Inferior parietal cortex (tissue), 1 donor: ENCODE data around the gene DGKZ.
"Not testable (repeated sequence)": the region's sequence is repeated elsewhere in the genome, so short reads cannot be mapped to it uniquely, and the experiment has no call there.

Source experiments
- DNase-seq: peaks from one replicate; pipeline ENCODE4 v3.0.0-alpha.2; 2016; ENCODE audit errors: extremely low spot score

DGKZ gene, protein sequence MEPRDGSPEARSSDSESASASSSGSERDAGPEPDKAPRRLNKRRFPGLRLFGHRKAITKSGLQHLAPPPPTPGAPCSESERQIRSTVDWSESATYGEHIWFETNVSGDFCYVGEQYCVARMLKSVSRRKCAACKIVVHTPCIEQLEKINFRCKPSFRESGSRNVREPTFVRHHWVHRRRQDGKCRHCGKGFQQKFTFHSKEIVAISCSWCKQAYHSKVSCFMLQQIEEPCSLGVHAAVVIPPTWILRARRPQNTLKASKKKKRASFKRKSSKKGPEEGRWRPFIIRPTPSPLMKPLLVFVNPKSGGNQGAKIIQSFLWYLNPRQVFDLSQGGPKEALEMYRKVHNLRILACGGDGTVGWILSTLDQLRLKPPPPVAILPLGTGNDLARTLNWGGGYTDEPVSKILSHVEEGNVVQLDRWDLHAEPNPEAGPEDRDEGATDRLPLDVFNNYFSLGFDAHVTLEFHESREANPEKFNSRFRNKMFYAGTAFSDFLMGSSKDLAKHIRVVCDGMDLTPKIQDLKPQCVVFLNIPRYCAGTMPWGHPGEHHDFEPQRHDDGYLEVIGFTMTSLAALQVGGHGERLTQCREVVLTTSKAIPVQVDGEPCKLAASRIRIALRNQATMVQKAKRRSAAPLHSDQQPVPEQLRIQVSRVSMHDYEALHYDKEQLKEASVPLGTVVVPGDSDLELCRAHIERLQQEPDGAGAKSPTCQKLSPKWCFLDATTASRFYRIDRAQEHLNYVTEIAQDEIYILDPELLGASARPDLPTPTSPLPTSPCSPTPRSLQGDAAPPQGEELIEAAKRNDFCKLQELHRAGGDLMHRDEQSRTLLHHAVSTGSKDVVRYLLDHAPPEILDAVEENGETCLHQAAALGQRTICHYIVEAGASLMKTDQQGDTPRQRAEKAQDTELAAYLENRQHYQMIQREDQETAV

GRCh38 chr11:46346886-46347636 lies at the start of gene DGKZ:
TSS of gene DGKZ (plus strand) at chr11:46347463. CDS start at chr11:46347660, 197 bp downstream.
- peak; percentile 81 for DNase-seq

DNA sequence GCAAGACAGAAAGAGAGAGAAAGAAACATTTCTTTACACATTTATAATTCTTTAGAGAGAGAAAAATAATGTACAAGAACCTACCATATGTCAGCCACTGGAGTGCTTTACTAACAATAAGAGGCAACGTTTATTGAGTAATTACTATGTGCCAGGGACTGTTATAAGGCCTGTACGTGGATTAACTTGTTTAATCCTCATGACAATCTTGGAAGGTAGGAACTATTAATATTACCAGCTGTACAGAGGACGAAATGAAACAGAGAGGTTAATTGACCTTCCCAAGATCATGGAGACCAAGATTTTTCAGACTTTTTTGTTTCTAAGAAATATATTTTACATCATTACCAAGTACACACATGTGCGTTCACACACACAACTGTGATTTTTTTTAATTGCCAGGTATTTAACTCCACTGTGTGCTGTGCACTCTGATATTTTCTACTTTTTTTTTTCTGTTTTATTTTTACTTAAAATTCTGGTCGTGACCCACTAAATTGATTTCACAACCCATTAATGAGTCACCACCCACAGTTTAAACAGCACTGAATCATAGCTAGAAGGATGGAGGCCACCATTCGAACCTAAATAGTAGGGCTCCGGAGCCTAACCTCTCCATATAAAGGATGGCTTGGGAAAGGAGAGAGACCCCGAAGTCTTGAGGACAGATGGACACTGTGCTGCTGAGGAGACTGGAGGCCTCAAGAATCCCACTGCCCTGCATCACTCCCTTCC lies 48.4 kb upstream of the DGKZ start:
- no peak for DNase-seq

DNA sequence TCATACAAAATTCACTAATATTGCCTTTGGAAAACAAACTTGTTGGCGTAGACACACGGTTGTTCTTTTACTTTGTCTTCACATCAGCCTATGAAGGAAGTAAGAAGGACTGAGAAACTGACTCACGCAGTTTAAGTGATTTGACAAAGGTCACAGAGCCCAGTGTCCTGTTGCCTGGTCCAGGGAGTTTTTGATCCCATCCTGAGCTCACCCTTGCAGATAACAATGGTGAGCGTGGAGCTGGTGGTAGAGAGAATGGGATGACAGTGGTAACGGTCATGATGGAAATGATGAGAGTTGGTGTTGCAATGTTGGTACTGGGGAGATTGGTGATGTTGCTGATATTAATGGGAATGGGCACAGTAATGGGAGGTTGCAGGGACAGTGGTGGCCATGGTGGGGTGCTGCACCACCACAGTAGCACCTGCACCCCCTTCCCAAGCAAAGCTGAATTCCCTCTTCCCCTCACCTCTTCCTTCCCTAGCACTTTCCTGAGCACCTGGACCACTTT lies 47.8 kb upstream of the DGKZ start:
- DNase-seq: no peak

DNA sequence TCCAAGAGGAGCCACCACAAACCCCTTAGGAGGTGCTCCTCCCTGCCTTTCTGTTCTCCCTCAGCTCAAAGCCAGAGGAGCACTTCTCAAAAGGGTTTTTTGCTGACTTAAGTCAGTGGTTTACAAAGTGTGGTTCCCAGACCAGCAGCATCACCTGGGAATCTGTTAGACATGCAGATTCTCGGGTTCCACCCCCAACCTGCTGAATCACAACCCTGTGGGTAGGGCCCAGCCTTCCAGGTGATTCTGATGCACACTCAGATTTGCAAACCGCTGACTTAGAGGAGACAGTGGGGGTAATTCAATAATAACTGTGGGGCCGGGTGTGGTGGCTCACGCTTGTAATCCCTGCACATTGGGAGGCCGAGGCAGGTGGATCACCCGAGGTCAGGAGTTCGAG lies 47.0 kb upstream of the DGKZ start:
- no peak for DNase-seq

DNA sequence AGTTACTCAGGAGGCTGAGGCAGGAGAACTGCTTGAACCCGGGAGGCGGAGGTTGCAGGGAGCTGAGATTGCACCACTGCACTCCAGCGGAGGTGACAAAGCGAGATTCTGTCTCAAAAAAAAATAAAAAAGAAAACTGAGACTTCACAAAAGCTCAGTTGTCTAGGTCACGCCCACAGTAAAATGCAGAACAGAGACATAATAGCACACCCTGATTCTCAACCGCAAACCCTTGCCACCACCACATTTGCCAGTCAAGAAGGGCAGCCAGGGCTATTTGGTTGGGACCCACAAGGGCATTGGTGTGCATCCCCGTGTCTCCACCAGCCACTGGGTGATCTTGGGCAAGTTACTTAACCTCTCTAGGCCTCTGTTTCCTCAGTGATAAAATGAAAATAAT lies 44.4 kb upstream of the DGKZ start:
- no peak for DNase-seq

GRCh38 chr11:46304036-46304435 lies 43.2 kb upstream of the DGKZ start:
- DNase-seq: not testable (repeated sequence)

DNA sequence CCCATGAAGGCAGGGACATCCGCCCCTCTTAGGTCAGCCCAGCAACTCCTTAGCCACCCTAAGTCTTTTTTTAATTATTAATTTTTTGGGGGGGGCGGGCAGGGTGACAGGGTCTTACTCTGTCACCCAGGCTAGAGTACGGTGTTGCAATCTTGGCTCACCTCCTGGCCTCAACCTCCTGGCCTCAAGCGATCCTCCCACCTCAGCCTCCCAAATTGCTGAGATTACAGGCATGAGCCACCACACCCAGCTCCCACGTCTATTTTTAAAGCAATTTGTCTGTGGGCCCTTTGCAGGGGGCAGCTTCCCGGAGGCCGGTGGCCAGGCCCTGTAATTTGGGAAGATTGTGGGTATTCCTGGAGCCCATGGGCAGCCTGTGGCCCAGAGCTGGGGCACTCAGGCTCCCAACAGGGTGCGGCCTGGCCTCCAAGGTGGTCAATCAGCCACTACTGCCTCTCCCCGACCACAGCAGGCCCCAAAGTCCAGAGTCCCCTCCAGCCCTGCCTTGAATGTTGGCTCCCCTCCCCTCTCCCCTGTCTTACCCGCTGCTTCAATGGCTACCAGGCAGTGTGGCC lies 42.6 kb upstream of the DGKZ start:
- no peak for DNase-seq

GRCh38 chr11:46305295-46305694 lies 42.0 kb upstream of the DGKZ start:
- DNase-seq: no peak

GRCh38 chr11:46306296-46306853 lies 40.9 kb upstream of the DGKZ start:
- no peak for DNase-seq

GRCh38 chr11:46307369-46307768 lies 39.9 kb upstream of the DGKZ start:
- no peak for DNase-seq

- no peak for DNase-seq
These were observed 39.4 kb upstream of the DGKZ start for GRCh38 chr11:46307785-46308341.

- DNase-seq: peak; percentile 67
These were observed 38.4 kb upstream of the DGKZ start for GRCh38 chr11:46308631-46309419.

- no peak for DNase-seq
These were observed 37.4 kb upstream of the DGKZ start for GRCh38 chr11:46309814-46310259.

DNA sequence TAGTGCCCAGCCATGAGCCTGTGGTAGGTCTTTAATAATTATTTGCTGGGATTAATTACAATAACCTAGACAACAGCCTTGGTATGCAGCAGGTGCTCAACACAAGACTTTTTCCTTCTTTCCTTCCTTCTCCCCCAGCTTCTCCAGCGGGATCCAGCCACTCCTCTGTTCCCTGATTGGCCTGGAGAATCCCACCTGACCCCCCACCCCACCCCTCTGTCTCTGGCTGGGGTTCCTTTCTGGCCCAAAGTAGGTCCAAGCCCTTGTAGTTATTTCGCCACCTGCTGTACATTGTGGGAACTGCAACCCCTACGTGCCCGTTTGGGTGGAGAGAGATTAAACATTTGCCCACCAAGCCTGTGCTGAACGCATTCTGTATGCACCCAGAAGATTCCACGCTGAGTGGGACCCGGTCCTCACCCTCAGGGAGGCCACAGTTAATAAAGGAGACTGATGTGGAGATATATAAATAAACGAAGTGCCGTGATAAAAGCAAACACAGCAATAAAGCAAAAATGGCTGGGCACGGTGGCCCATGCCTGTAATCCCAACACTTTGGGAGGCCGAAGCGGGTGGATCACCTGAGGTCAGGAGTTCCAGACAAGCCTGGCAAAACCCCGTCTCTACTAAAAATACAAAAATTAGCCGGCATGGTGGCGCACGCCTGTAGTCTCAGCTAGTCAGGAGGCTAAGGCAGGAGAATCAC lies 32.1 kb upstream of the DGKZ start:
- DNase-seq: no peak

DNA sequence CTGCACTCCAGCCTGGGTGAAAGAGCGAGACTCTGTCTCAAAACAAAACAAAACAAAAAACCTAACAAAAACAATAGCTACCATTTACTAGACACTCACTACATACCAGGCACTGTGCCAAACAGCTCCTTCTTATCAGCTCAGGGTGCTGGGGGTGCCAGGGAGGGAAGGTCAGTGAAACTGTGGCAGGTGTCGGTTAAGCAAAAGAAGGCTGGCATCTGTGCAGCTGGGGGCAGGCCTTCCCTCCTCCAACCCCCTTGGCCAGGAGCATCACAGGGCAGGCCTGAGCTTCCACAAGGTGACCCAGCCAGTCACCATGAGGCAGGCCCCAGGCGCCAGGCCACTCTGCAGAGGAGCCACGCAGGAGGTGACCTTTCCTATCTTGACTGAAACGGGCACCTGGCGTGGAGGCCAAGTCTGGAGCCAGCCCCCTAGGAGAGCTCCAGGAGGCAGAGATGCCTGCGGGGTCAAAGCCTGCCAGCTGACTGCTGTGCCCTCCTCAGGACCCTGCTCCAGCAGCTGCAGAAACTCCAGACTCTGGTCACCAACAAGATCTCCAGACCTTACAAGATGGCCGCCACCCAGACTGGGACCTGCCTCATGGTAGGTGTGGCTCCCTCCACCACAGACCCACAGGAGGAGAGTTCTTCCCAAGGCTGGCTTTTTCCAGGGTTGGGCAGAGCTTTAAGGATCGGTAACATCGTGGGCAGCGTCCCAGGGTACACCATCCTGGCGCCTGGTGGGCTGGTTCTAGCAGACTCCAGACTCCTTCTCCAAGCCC lies 31.3 kb upstream of the DGKZ start:
- DNase-seq: no peak

- DNase-seq: no peak
These were observed 28.2 kb upstream of the DGKZ start for GRCh38 chr11:46319074-46319453.

- no peak for DNase-seq
These were observed 25.5 kb upstream of the DGKZ start for GRCh38 chr11:46321757-46322156.

DNA sequence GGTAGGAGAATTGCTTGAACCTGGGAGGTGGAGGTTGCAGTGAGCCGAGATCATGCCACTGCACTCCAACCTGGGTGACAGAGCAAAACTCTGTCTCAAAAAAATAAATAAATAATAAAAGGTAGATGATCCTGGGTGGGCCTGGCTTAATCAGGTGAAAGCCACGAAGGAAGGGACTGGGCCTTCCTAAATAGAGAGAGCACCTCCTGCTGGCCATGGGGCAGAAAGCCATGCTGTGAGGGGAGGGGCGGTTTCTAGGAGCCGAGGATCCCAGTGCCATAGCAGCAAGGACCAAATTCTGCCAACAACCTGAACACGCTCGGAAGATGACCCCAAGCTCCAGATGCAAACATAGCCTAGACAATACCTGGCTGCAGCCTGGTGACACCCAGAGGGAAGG lies 24.5 kb upstream of the DGKZ start:
- DNase-seq: no peak
